Mucosa of stomach (tissue), 1 donor: Measurements from ENCODE around the gene TRIM29.

ENCODE experiments used
- H3K27me3 ChIP-seq: one replicate; pipeline ENCODE4 v1.7.0; 2013; ENCODE audit warnings: mild to moderate bottlenecking, low read length; ENCODE audit not compliant: control insufficient read depth, insufficient read depth
- H3K36me3 ChIP-seq: one replicate; pipeline ENCODE4 v1.7.0; 2013; ENCODE audit warnings: low read length; ENCODE audit not compliant: control insufficient read depth, insufficient read depth
- H3K4me1 ChIP-seq: one replicate; pipeline ENCODE4 v1.7.0; 2013; ENCODE audit warnings: mild to moderate bottlenecking, low read length; ENCODE audit not compliant: control insufficient read depth, insufficient read depth
- H3K4me3 ChIP-seq: one replicate; pipeline ENCODE4 v1.7.0; 2013; ENCODE audit warnings: low read length
- H3K9ac ChIP-seq: one replicate; pipeline ENCODE4 v1.7.0; 2013; ENCODE audit warnings: mild to moderate bottlenecking, low read length, moderate library complexity
- H3K9me3 ChIP-seq: one replicate; pipeline ENCODE4 v1.7.0; 2013; ENCODE audit warnings: mild to moderate bottlenecking, low read length, moderate library complexity; ENCODE audit not compliant: control insufficient read depth
- donor health status: Pancreatic carcinoma.

Gene TRIM29

GRCh38 chr11:120108154-120108784 lies 29.6 kb downstream of the TRIM29 start:
- peaks cover 6% of the 10 kb centered on the region for H3K27me3 ChIP-seq
- no peak overlapping the region for H3K9ac ChIP-seq
- no peaks in the 10 kb centered on the region for H3K36me3 ChIP-seq
- peaks cover 5% of the 10 kb centered on the region for H3K4me1 ChIP-seq
- no peak overlapping the region for H3K4me3 ChIP-seq
- H3K9me3 ChIP-seq, result no peaks in the 10 kb centered on the region

DNA sequence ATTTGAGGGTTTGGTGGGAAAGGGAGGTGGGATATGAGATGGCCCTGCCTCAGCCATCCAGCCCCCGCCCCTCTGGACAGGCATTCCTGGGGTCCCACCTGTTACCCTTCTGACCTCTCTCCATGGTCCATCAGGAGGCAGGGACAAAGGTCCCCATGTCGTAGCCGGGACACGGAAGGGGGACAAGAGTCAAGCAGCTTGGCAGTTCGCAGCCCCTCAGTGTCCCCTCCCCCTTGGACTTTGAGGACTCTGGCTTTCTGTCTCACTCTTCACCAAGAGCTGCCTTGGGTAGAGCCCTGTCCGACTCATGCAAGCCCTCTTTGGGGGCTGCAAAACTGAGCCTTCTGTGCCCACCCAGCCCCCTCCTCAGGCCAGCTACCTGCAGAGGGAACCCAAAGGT lies 30.2 kb downstream of the TRIM29 start:
- Histone ChIP-seq H3K4me1 (peaks cover 5% of the 10 kb centered on the region), H3K4me3 (no peak overlapping the region), H3K9ac (no peak overlapping the region), H3K27me3 (peaks cover 6% of the 10 kb centered on the region), H3K9me3 (no peaks in the 10 kb centered on the region), H3K36me3 (no peaks in the 10 kb centered on the region)

- no peak overlapping the region for H3K4me3 ChIP-seq
- H3K9ac ChIP-seq, result no peak overlapping the region
- H3K27me3 ChIP-seq, result peaks cover 11% of the 10 kb centered on the region
These were observed 31.4 kb downstream of the TRIM29 start for GRCh38 chr11:120106354-120107150.

GRCh38 chr11:120105576-120105975 lies 32.3 kb downstream of the TRIM29 start:
- Histone ChIP-seq H3K4me1 (peaks cover 5% of the 10 kb centered on the region), H3K27me3 (peaks cover 11% of the 10 kb centered on the region), H3K9me3 (no peaks in the 10 kb centered on the region), H3K36me3 (no peaks in the 10 kb centered on the region), H3K9ac (no peak overlapping the region), H3K4me3 (no peak overlapping the region)

More at GRCh38 chr11:120106354-120107150, 31.4 kb downstream of the TRIM29 start:
- H3K9me3 ChIP-seq, result no peaks in the 10 kb centered on the region
- peaks cover 5% of the 10 kb centered on the region for H3K4me1 ChIP-seq
- no peaks in the 10 kb centered on the region for H3K36me3 ChIP-seq

DNA sequence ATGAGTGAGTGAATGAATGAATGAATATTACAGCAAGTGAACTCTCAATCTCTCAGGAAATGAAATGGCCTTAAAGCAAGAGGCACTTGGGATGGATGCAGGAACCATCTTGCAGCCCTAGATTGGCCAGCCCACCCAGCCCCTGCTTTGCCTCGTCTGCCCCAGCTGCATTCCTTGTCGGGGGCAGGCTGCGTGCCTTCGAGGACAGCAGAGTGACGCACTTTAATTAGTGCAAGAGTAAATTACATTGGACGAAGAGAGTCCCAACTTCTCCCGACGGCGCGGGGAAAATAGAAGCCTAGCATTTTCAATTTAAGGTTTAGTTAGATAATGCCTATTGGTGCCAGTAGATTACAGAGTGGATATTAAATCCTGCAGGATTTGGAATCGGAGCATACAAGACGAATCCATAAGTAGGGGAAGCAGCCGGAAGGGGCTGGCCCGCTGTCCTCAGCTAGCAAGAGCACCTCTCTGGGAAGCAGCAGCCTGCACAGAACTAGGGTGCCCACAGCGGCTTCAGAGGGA lies 33.8 kb downstream of the TRIM29 start:
- no peak overlapping the region for H3K4me3 ChIP-seq

GRCh38 chr11:120102864-120103122 lies 35.1 kb downstream of the TRIM29 start:
- Histone ChIP-seq H3K9ac (no peak overlapping the region), H3K4me3 (no peak overlapping the region), H3K4me1 (peaks cover 1% of the 10 kb centered on the region), H3K36me3 (no peaks in the 10 kb centered on the region), H3K27me3 (peaks cover 17% of the 10 kb centered on the region), H3K9me3 (no peaks in the 10 kb centered on the region)

More for the DNA sequence above, 33.8 kb downstream of the TRIM29 start:
- Histone ChIP-seq H3K9ac (no peak overlapping the region), H3K4me1 (peaks cover 5% of the 10 kb centered on the region), H3K36me3 (no peaks in the 10 kb centered on the region), H3K9me3 (no peaks in the 10 kb centered on the region), H3K27me3 (peaks cover 15% of the 10 kb centered on the region)

GRCh38 chr11:120102050-120102863 lies 35.7 kb downstream of the TRIM29 start:
- H3K36me3 ChIP-seq, result no peaks in the 10 kb centered on the region
- H3K4me1 ChIP-seq, result no peaks in the 10 kb centered on the region
- H3K4me3 ChIP-seq, result no peak overlapping the region
- peaks cover 17% of the 10 kb centered on the region for H3K27me3 ChIP-seq
- no peaks in the 10 kb centered on the region for H3K9me3 ChIP-seq
- H3K9ac ChIP-seq, result no peak overlapping the region

GRCh38 chr11:120098503-120099020 lies 39.4 kb downstream of the TRIM29 start:
- Histone ChIP-seq H3K4me3 (no peak overlapping the region), H3K27me3 (peaks cover 14% of the 10 kb centered on the region), H3K36me3 (no peaks in the 10 kb centered on the region), H3K9me3 (no peaks in the 10 kb centered on the region), H3K4me1 (no peaks in the 10 kb centered on the region), H3K9ac (no peak overlapping the region)

DNA sequence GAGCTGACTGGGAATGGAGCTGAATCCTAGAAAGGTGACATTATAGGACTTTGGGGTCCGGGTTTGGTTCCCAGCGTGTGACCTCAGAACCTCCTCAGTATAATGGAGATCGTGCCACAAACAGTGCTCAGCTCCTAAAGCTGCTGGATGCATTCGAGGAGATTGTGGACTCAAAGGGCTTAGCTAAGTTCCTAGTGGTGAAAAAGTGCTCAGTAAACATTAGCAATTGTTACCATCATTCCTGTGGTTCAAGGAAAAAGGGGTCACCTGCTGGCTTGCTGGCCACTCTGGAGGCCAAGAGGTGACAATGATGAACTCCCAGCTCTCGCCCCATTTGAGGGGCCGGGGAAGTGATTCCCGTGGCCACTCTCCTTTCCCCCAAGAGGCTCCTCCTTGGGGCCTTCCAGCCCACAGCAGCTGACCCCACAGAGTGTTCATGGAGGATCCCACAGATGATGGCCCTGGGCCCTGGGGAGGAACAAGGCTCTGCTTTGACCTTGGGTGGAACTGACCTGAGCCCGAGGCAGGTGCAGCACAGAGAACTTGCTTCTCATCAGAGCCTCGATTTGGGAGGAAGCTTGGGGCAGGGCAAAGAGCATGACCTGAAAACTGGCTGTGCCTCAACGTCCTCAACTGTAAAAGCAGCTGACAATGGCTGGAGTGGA lies 40.1 kb downstream of the TRIM29 start:
- no peaks in the 10 kb centered on the region for H3K4me1 ChIP-seq
- H3K36me3 ChIP-seq, result no peaks in the 10 kb centered on the region
- H3K27me3 ChIP-seq, result peaks cover 14% of the 10 kb centered on the region
- H3K9ac ChIP-seq, result no peak overlapping the region
- no peak overlapping the region for H3K4me3 ChIP-seq
- H3K9me3 ChIP-seq, result no peaks in the 10 kb centered on the region

- Histone ChIP-seq H3K27me3 (peaks cover 9% of the 10 kb centered on the region), H3K9me3 (no peaks in the 10 kb centered on the region), H3K36me3 (no peaks in the 10 kb centered on the region), H3K4me3 (no peak overlapping the region), H3K4me1 (no peaks in the 10 kb centered on the region), H3K9ac (no peak overlapping the region)
These were observed 41.3 kb downstream of the TRIM29 start for GRCh38 chr11:120096369-120097191.

DNA sequence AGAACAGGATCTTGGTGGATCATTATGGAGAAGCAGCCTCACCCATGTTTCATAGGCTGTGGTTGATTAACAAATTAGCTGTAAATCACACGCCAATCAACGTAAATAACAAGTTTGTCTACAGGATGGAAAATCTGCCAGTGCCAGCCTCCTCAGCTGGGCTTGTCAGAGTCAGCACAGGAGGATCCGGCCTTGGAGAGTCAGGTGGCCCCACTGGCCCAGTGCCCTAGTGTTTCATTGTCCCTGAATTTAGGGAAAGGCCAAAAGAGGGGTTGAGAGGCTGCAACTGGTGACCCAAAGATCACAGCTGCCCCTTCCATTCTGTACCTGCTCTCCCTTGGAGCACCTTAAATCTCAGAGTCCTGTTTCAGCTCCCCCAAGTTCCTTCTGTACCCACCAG lies 42.4 kb downstream of the TRIM29 start:
- Histone ChIP-seq H3K4me3 (no peak overlapping the region), H3K36me3 (no peaks in the 10 kb centered on the region), H3K4me1 (no peaks in the 10 kb centered on the region), H3K9ac (no peak overlapping the region), H3K27me3 (peaks cover 9% of the 10 kb centered on the region), H3K9me3 (no peaks in the 10 kb centered on the region)
